CD4-positive, alpha-beta T cell treated with Interleukin-6 for 4 hours (primary cell): ENCODE data around the gene TTC7B.

Experiments
- DNase-seq: peaks from one replicate; pipeline ENCODE4 v3.0.0-alpha.2; 2020; ENCODE audit warnings: mixed read lengths

TTC7B gene

GRCh38 chr14:90666571-90666970, 149.7 kb downstream of the TTC7B start:
- DNase-seq = no peak

GRCh38 chr14:90665321-90666000, 150.8 kb downstream of the TTC7B start:
- no peak for DNase-seq

- DNase-seq = no peak
Measured at GRCh38 chr14:90664911-90665310, 151.3 kb downstream of the TTC7B start.

GRCh38 chr14:90663680-90664079, 152.6 kb downstream of the TTC7B start:
- DNase-seq = no peak

GRCh38 chr14:90663140-90663539, 153.1 kb downstream of the TTC7B start:
- no peak for DNase-seq

GRCh38 chr14:90661866-90662265, 154.4 kb downstream of the TTC7B start:
- DNase-seq = no peak

- no peak for DNase-seq
Measured at GRCh38 chr14:90660865-90661570, 155.2 kb downstream of the TTC7B start.

- no peak for DNase-seq
Measured at GRCh38 chr14:90659156-90659555, 157.1 kb downstream of the TTC7B start.

- DNase-seq = peak; percentile 19
Measured at GRCh38 chr14:90658541-90658967, 157.7 kb downstream of the TTC7B start.

- DNase-seq = no peak
Measured at GRCh38 chr14:90656973-90657372, 159.3 kb downstream of the TTC7B start.

GRCh38 chr14:90655829-90656228, 160.4 kb downstream of the TTC7B start:
- DNase-seq = no peak

GRCh38 chr14:90654831-90655276, 161.4 kb downstream of the TTC7B start:
- no peak for DNase-seq

GRCh38 chr14:90652626-90653025, 163.6 kb downstream of the TTC7B start:
- no peak for DNase-seq

- DNase-seq = no peak
Measured at GRCh38 chr14:90651976-90652560, 164.2 kb downstream of the TTC7B start.

GRCh38 chr14:90651271-90651804, 164.9 kb downstream of the TTC7B start:
- no peak for DNase-seq

GRCh38 chr14:90649557-90650135, 166.6 kb downstream of the TTC7B start:
- no peak for DNase-seq

GRCh38 chr14:90649083-90649482, 167.1 kb downstream of the TTC7B start:
- DNase-seq = no peak

- DNase-seq = no peak
Measured at GRCh38 chr14:90648421-90648820, 167.8 kb downstream of the TTC7B start.

GRCh38 chr14:90647473-90648005, 168.7 kb downstream of the TTC7B start:
- no peak for DNase-seq

- DNase-seq = no peak
Measured at GRCh38 chr14:90645842-90646443, 170.3 kb downstream of the TTC7B start.

- no peak for DNase-seq
Measured at GRCh38 chr14:90644882-90645281, 171.3 kb downstream of the TTC7B start.

- DNase-seq = no peak
Measured at GRCh38 chr14:90643982-90644670, 172.1 kb downstream of the TTC7B start.
